Amniotic epithelial cell (primary cell): ENCODE results near the gene COMMD7.
"Not testable (repeated sequence)": the region's sequence is repeated elsewhere in the genome, so short reads cannot be mapped to it uniquely, and the experiment has no call there.

Source experiments
- DNase-seq: peaks from one replicate; pipeline ENCODE4 v3.0.0-alpha.2; 2010; ENCODE audit warnings: low read depth

COMMD7 gene

GRCh38 chr20:32728435-32728834 lies 14.8 kb downstream of the COMMD7 start:
- DNase-seq = not testable (repeated sequence)

- DNase-seq = peak; percentile 90
Measured at GRCh38 chr20:32727683-32728082, 15.6 kb downstream of the COMMD7 start.

- DNase-seq = peak; percentile 41
Measured at GRCh38 chr20:32718749-32719348, 24.4 kb downstream of the COMMD7 start.

- no peak for DNase-seq
Measured at GRCh38 chr20:32711346-32711745, 31.9 kb downstream of the COMMD7 start.

- DNase-seq = peak; percentile 63
Measured at GRCh38 chr20:32709632-32710121, 33.6 kb downstream of the COMMD7 start.

- DNase-seq = not testable (repeated sequence)
Measured at GRCh38 chr20:32709029-32709631, 34.1 kb downstream of the COMMD7 start.

- DNase-seq = no peak
Measured at GRCh38 chr20:32707691-32708581, 35.3 kb downstream of the COMMD7 start.

GRCh38 chr20:32706486-32706885 lies 36.8 kb downstream of the COMMD7 start:
- DNase-seq = no peak

- DNase-seq = no peak
Measured at GRCh38 chr20:32702706-32703425, 40.4 kb downstream of the COMMD7 start.

GRCh38 chr20:32697608-32698007 lies 45.7 kb downstream of the COMMD7 start:
- no peak for DNase-seq

GRCh38 chr20:32695089-32695488 lies 48.2 kb downstream of the COMMD7 start:
- no peak for DNase-seq

- not testable (repeated sequence) for DNase-seq
Measured at GRCh38 chr20:32688966-32689365, 54.3 kb downstream of the COMMD7 start.

GRCh38 chr20:32687180-32687532 lies 56.1 kb downstream of the COMMD7 start:
- no peak for DNase-seq

- no peak for DNase-seq
Measured at GRCh38 chr20:32686530-32687179, 56.6 kb downstream of the COMMD7 start.

- peak; percentile 91 for DNase-seq
Measured at GRCh38 chr20:32685541-32686529, 57.4 kb downstream of the COMMD7 start.

GRCh38 chr20:32682508-32682987 lies 60.7 kb downstream of the COMMD7 start:
- DNase-seq = no peak

- DNase-seq = peak; percentile 68
Measured at GRCh38 chr20:32681175-32682084, 61.8 kb downstream of the COMMD7 start.

GRCh38 chr20:32680544-32681174 lies 62.6 kb downstream of the COMMD7 start:
- DNase-seq = peak; percentile 21

GRCh38 chr20:32678948-32679347 lies 64.3 kb downstream of the COMMD7 start:
- DNase-seq = no peak
